Activated CD8-positive, alpha-beta memory T cell treated with anti-CD3 and anti-CD28 coated beads, Interleukin-2, amount 50 U/mL, for 1 hour (primary cell): ENCODE measurements around the gene GRIK3.

Source experiments
- DNase-seq: peaks from one replicate; pipeline ENCODE4 v3.0.0-alpha.2; 2020; ENCODE audit errors: extremely low read depth

The GRIK3 gene

DNA sequence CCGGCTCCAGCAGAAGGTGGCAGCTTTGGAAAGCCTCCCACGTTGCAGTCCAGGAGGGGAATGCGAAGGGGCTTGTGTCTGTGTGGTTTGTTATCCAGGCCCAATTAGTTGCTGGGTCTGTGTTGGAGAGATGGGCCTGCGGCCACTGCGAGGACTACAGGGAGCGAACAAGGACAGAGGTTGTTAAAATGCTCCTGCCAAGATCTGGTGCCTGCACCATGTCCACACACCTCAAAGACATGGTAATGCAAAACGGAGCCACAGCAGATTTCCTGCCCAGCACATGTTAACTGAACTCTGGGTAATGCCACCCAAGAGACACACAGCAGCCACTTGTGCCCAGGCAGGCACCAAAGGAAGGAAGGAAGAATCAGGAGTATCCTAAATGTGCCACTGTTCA lies 18.6 kb downstream of the GRIK3 start:
- DNase-seq: no peak

- DNase-seq: no peak
These were observed 22.1 kb downstream of the GRIK3 start for GRCh38 chr1:37012226-37012625.

DNA sequence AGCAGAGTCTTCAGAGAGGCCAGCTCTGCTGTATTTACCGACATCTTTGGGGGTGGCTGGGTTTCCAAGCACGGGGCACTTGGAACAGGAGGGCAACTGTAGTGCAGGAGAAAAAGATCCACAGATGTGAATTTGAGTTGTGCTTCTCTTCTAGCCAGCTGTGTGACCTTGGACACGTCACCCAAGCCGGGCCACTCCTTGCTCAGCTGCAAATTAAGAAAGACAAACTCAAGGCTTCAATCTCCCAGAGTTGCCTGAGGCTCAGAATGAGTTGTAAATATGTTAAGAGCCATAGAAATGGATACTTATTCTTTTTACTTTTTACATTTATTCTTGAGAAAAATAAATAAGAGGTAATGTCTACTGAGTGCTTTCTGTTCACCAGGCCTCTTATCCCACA lies 24.3 kb downstream of the GRIK3 start:
- DNase-seq: no peak

- no peak for DNase-seq
These were observed 24.8 kb downstream of the GRIK3 start for GRCh38 chr1:37009521-37009920.

GRCh38 chr1:37006132-37006868 lies 28.0 kb downstream of the GRIK3 start:
- no peak for DNase-seq

- no peak for DNase-seq
These were observed 31.4 kb downstream of the GRIK3 start for GRCh38 chr1:37002898-37003297.

- no peak for DNase-seq
These were observed 32.6 kb downstream of the GRIK3 start for GRCh38 chr1:37001703-37002102.

DNA sequence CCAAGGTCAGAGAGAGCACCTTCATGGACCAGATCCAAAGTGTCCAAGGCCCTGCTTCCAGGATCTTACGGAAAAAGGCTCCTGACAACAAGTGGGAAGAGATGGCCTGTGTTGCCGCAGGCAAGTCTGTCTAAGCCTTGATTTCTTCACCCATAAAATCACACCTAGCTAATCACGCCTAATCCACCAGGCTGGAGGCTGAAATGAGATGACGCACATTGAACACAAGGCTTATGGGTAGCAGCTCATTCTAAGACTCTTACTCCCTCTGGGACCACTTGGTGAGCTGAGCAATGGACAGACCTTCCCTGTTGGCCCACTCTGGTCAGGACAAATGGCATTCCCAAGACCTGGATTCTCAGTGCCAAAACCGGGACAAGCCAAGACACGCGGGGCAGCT lies 38.2 kb downstream of the GRIK3 start:
- DNase-seq: no peak

DNA sequence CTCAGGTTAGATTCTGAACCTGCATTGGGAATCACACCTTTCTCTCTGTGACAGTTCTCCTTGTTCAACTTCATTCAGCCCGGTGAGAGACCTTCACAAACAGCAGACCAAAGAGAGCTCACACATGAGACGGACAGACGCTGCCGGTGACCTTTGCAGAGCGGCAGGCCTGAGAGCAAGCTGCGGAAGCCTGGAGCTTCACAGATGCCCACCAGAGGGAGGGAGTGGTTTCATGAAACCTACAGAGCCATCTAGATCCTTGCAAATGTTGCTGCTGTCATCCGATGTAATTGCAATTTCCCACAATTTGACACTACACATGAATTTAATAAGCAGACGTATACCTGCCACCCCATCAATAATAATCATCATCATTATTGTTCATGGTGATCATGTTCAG lies 39.4 kb downstream of the GRIK3 start:
- no peak for DNase-seq

- DNase-seq: no peak
These were observed 40.0 kb downstream of the GRIK3 start for GRCh38 chr1:36994294-36994693.

- no peak for DNase-seq
These were observed 42.0 kb downstream of the GRIK3 start for GRCh38 chr1:36992139-36992943.

- DNase-seq: no peak
These were observed 42.8 kb downstream of the GRIK3 start for GRCh38 chr1:36991551-36991950.

GRCh38 chr1:36990928-36991327 lies 43.4 kb downstream of the GRIK3 start:
- DNase-seq: no peak

GRCh38 chr1:36989241-36989640 lies 45.1 kb downstream of the GRIK3 start:
- no peak for DNase-seq

DNA sequence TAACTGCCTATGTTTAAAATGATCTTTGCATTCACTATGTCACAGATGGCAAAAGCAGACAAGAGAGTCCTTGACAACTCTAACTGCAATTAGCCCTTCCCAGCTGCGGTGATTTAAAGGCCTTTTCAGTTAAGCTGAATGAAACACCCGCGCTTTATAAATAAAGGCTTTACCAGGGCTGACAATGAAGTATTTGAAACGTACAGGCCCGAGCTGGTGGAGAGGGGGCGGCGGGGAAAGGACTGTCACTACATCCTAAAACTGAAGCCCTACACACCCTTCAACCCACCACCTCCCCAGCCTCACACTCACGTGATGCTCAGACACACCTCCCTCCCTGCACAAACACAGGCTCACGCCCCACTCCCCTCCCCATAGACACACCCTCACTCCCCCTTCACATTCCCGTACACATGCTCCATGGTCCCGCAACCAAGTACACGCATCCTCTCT lies 45.5 kb downstream of the GRIK3 start:
- no peak for DNase-seq

DNA sequence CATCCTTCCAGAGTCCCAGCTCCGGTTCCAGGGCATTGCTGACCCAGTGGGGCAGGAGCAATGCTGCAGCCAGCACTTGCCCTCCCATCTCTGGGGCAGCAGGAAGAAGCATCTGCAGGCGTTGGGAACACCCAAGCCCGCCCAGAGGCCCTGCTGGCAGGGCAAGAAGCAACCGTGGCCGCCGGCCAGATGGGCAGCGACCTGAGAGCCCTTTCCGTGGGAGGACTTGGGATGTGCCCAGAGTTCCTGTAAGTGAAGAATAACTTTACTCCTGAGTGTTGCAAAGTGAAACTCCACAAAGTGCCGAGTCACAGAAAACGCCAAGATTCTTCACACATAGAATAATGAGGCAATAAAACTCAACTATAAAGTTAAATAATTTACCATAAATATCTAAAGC lies 46.0 kb downstream of the GRIK3 start:
- DNase-seq: no peak

DNA sequence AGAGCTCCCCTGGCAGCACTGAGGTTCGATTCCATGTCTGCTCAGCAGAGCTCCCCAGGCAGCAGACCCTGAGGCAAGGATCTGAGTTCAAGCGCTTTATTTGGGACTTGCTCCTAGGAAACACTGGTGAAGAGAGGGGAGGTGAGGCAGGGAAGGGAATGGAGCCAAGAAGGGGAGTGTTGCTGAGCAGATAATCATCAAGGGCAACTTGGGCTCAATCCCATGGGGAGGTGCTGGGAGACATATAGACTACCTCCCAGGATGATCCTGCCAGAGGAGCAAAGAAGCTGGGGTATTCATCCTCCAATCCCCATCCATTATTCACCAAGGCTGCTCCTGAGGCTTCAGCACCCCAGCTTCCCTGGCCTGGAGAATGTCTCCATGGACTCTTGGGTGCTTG lies 47.0 kb downstream of the GRIK3 start:
- no peak for DNase-seq

- no peak for DNase-seq
These were observed 47.9 kb downstream of the GRIK3 start for GRCh38 chr1:36986241-36986985.

DNA sequence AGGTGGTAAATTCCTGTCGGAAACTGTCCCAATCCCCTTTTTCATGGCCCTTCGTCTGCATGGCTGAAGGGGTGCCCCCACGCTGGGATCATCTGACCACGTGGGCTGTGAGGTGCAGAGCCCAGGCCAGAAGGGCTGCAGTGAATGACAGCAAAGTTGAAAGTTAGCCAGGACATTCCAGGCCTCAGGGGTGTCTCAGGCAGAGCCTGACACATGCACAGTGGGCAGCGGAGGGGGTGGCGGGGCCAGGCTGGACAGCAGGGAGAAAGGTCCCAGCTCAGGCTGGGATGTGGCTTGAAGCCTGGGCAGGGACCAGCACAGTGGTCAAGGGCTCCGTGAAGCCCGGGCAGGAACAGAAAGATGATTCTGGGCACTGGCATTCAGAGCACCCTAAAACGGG lies 49.6 kb downstream of the GRIK3 start:
- DNase-seq: no peak

DNA sequence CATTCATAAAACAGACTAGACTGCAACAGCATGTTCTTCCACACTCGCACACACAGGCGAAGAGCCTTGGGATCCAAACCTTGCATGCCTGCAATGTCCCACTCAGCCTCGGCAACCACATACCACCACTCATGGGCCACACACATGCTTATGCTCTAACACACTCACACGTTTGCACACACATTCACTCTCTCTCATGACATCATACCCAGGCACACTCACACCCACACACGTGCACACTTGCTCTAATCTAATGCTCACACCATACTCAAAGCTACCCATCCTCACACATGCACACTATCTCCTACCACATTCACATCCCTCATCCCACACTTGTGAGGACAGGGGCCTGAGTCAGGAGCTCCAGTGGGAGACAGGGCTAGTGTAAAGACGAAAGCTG lies 50.3 kb downstream of the GRIK3 start:
- DNase-seq: no peak

DNA sequence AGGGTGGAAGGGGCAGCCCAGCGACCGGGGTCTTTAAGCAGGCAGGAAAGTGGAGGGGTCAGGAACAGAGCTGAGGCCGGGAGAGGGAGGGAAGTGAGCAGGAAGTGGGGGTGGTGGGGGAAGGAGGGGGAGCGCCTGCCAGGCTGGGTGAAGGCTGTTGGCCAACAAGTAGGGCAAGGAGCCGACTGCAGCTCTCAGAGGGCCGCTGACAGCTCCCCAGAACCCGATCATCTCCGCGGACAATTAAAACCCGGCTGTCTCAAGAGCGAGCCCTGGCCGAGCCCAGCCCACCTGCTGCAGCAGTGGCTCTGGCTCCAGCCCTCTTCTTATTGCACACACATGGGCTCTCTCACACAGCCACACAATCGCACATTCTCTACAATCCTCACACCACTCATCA lies 51.6 kb downstream of the GRIK3 start:
- DNase-seq: no peak

DNA sequence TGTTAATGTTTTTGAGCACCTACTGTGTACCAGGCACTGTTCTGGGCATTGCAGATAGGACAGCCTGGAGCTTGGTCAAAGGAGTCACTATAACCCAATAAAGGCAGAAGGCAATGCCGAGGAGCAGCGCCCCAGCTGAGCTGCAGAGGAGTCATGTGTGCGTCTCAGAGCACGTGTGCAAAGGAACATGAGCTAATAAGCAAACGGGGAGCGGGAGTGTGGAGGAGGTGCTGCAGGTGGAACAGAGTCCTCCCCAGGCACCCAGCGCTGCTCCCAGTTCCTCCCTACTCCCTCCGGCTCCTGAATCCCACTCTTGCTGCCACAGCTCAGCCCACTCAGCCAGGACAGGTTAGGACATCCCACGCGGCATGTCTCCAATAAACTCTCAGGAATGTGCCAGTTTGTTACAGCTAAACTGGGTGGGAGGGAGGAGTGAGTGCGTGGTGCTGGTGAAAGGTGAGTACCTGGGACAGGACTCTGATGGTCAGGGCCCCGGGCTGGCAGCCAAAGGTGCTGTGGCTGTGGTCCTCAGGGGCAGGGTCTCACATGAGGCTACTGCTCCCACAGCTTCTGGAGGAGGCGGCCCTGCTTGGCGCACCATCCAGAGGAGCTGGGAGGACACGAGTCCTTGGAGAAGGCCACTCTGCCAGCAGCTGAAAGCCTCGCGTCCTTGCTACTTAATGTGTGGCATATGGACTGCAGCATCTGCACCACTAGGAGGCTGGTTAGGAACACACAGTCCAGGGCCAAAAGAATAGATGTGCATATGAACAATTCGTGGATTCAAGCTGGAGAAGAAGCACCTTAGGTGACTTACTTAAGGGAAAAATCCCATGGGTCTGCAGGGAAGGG lies 52.3 kb downstream of the GRIK3 start:
- DNase-seq: no peak
